ENCODE measurements around the gene MMP8. TPM values are rescaled to one million over a fixed set of nuclear protein-coding genes. Genes with fewer than 3 reads are reported as not detected.
A peak's percentile ranks its signal among the peaks of the same experiment; 100 is the strongest.

The MMP8 gene
- total RNA-seq, 1 donor = 1.3 TPM

GRCh38 chr11:102664001-102664752 is 60.6 kb downstream of the MMP8 start:
- DNase-seq (ENCODE audit: low read depth in 2 of 3, low spot score in 2 of 3) = peak in 1 of 3 donors; percentile 35

- DNase-seq (ENCODE audit: low read depth in 2 of 3, low spot score in 2 of 3) = no peak
Observed at GRCh38 chr11:102662607-102663006, 62.1 kb downstream of the MMP8 start.

Other genes with a start within 250 kb of the MMP8 start
- 1.3 TPM for gene MMP7, start 194.2 kb downstream of the MMP8 start, total RNA-seq
- gene MMP20, start 99.6 kb downstream of the MMP8 start, total RNA-seq = not detected
- gene MMP27, start 19.2 kb downstream of the MMP8 start, total RNA-seq = not detected
- gene MMP10, start 55.7 kb upstream of the MMP8 start, total RNA-seq = not detected
- not detected for gene MMP1, start 73.2 kb upstream of the MMP8 start, total RNA-seq
- gene MMP3, start 118.7 kb upstream of the MMP8 start, total RNA-seq = not detected
- not detected for gene MMP12, start 150.0 kb upstream of the MMP8 start, total RNA-seq
- not detected for gene MMP13, start 230.8 kb upstream of the MMP8 start, total RNA-seq

Measured in hematopoietic multipotent progenitor cell (in vitro differentiated cells).